HEK293 (cell line): ENCODE data around the gene TCEA2.

Source experiments
- IKZF3 ChIP-seq: fragments of 450-650 bp; IDR thresholded peaks from 2 replicates; pipeline ENCODE4 v1.5.0; 2018; ENCODE audit warnings: missing biosample characterization, mild to moderate bottlenecking, missing genetic modification characterization, moderate library complexity
- KLF1 ChIP-seq: fragments of 450-650 bp; formaldehyde crosslinking; IDR thresholded peaks from 2 replicates; pipeline ENCODE4 v1.5.1; 2016; ENCODE audit warnings: missing biosample characterization, missing genetic modification characterization
- TRIM28 ChIP-seq: IDR thresholded peaks from 2 replicates; pipeline ENCODE4 v1.6.1; 2011; ENCODE audit warnings: low read length, control low read depth, borderline replicate concordance
- ZBTB1 ChIP-seq: fragments of 450-650 bp; formaldehyde crosslinking; IDR thresholded peaks from 2 replicates; pipeline ENCODE4 v1.5.1; 2016; ENCODE audit warnings: missing biosample characterization, missing genetic modification characterization
- ZBTB21 ChIP-seq: fragments of 450-650 bp; formaldehyde crosslinking; IDR thresholded peaks from 2 replicates; pipeline ENCODE4 v1.5.1; 2017; ENCODE audit warnings: missing biosample characterization, missing genetic modification characterization
- ZBTB7A ChIP-seq: fragments of 450-650 bp; formaldehyde crosslinking; IDR thresholded peaks from 2 replicates; pipeline ENCODE4 v1.5.1; 2016; ENCODE audit warnings: low read depth, missing biosample characterization, missing genetic modification characterization
- ZBTB8A ChIP-seq: fragments of 450-650 bp; formaldehyde crosslinking; IDR thresholded peaks from 2 replicates; pipeline ENCODE4 v1.5.1; 2016; ENCODE audit warnings: missing biosample characterization, missing genetic modification characterization
- ZFHX2 ChIP-seq: fragments of 450-650 bp; formaldehyde crosslinking; conservative IDR thresholded peaks from 2 replicates; pipeline ENCODE4 v1.5.1; 2016; ENCODE audit warnings: missing biosample characterization, missing genetic modification characterization
- ZFP3 ChIP-seq: fragments of 450-650 bp; formaldehyde crosslinking; IDR thresholded peaks from 2 replicates; pipeline ENCODE4 v1.5.1; 2016; ENCODE audit warnings: low read depth, missing biosample characterization, missing genetic modification characterization
- ZFP41 ChIP-seq: fragments of 450-650 bp; formaldehyde crosslinking; IDR thresholded peaks from 2 replicates; pipeline ENCODE4 v1.5.1; 2016; ENCODE audit warnings: missing biosample characterization, missing genetic modification characterization, borderline replicate concordance
- ZNF138 ChIP-seq: fragments of 450-650 bp; formaldehyde crosslinking; IDR thresholded peaks from 2 replicates; pipeline ENCODE4 v1.5.1; 2016; ENCODE audit warnings: missing biosample characterization, missing genetic modification characterization, borderline replicate concordance
- ZNF146 ChIP-seq: fragments of 450-650 bp; formaldehyde crosslinking; IDR thresholded peaks from 2 replicates; pipeline ENCODE4 v1.5.1; 2016; ENCODE audit warnings: missing biosample characterization, missing genetic modification characterization
- ZNF19 ChIP-seq: fragments of 450-650 bp; formaldehyde crosslinking; IDR thresholded peaks from 2 replicates; pipeline ENCODE4; 2016; ENCODE audit warnings: missing biosample characterization, missing genetic modification characterization, low read depth
- ZNF2 ChIP-seq: fragments of 450-650 bp; formaldehyde crosslinking; IDR thresholded peaks from 2 replicates; pipeline ENCODE4 v1.5.1; 2016; ENCODE audit warnings: missing biosample characterization, missing genetic modification characterization
- ZNF416 ChIP-seq: fragments of 450-650 bp; formaldehyde crosslinking; IDR thresholded peaks from 2 replicates; pipeline ENCODE4 v1.5.1; 2016; ENCODE audit warnings: missing biosample characterization, missing genetic modification characterization
- ZNF433 ChIP-seq: fragments of 450-650 bp; formaldehyde crosslinking; IDR thresholded peaks from 2 replicates; pipeline ENCODE4 v1.5.1; 2016; ENCODE audit warnings: missing biosample characterization, missing genetic modification characterization, low read depth
- ZNF530 ChIP-seq: fragments of 450-650 bp; formaldehyde crosslinking; IDR thresholded peaks from 2 replicates; pipeline ENCODE4 v1.5.1; 2016; ENCODE audit warnings: low read depth, missing biosample characterization, missing genetic modification characterization
- ZNF600 ChIP-seq: fragments of 450-650 bp; formaldehyde crosslinking; IDR thresholded peaks from 2 replicates; pipeline ENCODE4 v1.5.1; 2016; ENCODE audit warnings: missing biosample characterization, missing genetic modification characterization
- ZNF629 ChIP-seq: fragments of 450-650 bp; formaldehyde crosslinking; IDR thresholded peaks from 2 replicates; pipeline ENCODE4 v1.5.1; 2017; ENCODE audit warnings: missing biosample characterization, missing genetic modification characterization
- ZNF670 ChIP-seq: fragments of 450-650 bp; formaldehyde crosslinking; IDR thresholded peaks from 2 replicates; pipeline ENCODE4 v1.5.1; 2016; ENCODE audit warnings: missing biosample characterization, missing genetic modification characterization, low read depth
- ZNF830 ChIP-seq: fragments of 450-650 bp; IDR thresholded peaks from 2 replicates; pipeline ENCODE4 v1.5.0; 2018; ENCODE audit warnings: missing biosample characterization, missing genetic modification characterization, low read depth, mild to moderate bottlenecking, moderate library complexity
- TF ChIP-seq, protein P1 (sequence below): fragments of 450-650 bp; formaldehyde crosslinking; IDR thresholded peaks from 2 replicates; pipeline ENCODE4 v1.5.1; 2016; ENCODE audit warnings: missing biosample characterization, missing genetic modification characterization
- TF ChIP-seq, protein P2 (sequence below): fragments of 450-650 bp; formaldehyde crosslinking; IDR thresholded peaks from 2 replicates; pipeline ENCODE4 v1.5.1; 2017; ENCODE audit warnings: missing biosample characterization, missing genetic modification characterization
- TF ChIP-seq, protein P3 (sequence below): fragments of 450-650 bp; formaldehyde crosslinking; IDR thresholded peaks from 2 replicates; pipeline ENCODE4 v1.5.1; 2016; ENCODE audit warnings: missing biosample characterization, missing genetic modification characterization
- TF ChIP-seq, protein P4 (sequence below): fragments of 450-650 bp; formaldehyde crosslinking; IDR thresholded peaks from 2 replicates; pipeline ENCODE4 v1.5.1; 2016; ENCODE audit warnings: missing biosample characterization, missing genetic modification characterization
- TF ChIP-seq, protein P5 (sequence below): fragments of 450-650 bp; formaldehyde crosslinking; IDR thresholded peaks from 2 replicates; pipeline ENCODE4 v1.5.1; 2017; ENCODE audit warnings: missing biosample characterization, missing genetic modification characterization
- TF ChIP-seq, protein P6 (sequence below): fragments of 450-650 bp; formaldehyde crosslinking; IDR thresholded peaks from 2 replicates; pipeline ENCODE4 v1.5.1; 2016; ENCODE audit warnings: missing biosample characterization, missing genetic modification characterization
- TF ChIP-seq, protein P7 (sequence below): fragments of 450-650 bp; formaldehyde crosslinking; optimal IDR thresholded peaks from 2 replicates; pipeline ENCODE3; 2016; ENCODE audit warnings: missing biosample characterization, mild to moderate bottlenecking, missing genetic modification characterization

The TCEA2 gene

DNA sequence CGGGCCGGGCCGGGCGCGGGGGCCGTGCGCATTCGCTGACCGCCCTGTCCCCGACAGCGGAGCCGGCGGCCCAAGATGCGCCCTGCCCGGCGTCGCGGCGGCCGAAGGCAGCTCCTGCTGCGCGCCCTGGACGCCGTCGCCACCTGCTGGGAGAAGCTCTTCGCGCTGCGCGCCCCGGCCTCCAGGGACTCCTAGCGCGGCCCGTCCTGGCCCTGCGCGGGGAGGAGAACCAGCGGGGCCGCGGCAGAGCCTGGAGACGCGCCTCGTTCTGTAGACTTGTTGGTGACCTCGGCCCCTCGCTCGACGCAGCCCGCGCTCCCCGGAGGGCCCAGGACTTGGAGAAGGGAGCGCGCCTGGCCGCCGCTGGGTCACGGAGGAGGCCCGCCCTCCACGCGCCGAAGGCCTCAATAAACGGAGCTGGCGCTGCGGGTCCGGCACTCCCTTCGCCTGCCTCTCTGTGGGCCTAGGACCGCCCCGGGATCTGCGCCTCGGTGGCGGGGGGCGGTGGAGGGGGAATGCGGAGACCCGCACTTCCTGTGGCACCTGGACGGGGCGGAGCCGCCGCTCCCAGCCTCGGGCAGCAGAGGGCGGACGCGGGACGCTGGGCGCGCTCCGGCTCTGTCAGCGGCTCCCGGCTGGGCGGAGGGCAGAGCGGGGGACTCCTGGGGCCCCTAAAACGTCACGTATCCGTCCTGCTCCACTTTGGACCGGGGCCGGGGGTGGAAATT lies 24.3 kb upstream of the TCEA2 start (continued):
- no peak for TF ChIP-seq TRIM28
- 0 out of 2 replicates have a peak, but pooled peaks have one; percentile 18 for TF ChIP-seq ZNF629 (tag by site-specific recombination)
- no peak for TF ChIP-seq ZNF416 (tag by site-specific recombination)
- TF ChIP-seq, protein P1, sequence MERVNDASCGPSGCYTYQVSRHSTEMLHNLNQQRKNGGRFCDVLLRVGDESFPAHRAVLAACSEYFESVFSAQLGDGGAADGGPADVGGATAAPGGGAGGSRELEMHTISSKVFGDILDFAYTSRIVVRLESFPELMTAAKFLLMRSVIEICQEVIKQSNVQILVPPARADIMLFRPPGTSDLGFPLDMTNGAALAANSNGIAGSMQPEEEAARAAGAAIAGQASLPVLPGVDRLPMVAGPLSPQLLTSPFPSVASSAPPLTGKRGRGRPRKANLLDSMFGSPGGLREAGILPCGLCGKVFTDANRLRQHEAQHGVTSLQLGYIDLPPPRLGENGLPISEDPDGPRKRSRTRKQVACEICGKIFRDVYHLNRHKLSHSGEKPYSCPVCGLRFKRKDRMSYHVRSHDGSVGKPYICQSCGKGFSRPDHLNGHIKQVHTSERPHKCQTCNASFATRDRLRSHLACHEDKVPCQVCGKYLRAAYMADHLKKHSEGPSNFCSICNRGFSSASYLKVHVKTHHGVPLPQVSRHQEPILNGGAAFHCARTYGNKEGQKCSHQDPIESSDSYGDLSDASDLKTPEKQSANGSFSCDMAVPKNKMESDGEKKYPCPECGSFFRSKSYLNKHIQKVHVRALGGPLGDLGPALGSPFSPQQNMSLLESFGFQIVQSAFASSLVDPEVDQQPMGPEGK (tag by site-specific recombination), result peak; percentile 88
- TF ChIP-seq, protein P2, sequence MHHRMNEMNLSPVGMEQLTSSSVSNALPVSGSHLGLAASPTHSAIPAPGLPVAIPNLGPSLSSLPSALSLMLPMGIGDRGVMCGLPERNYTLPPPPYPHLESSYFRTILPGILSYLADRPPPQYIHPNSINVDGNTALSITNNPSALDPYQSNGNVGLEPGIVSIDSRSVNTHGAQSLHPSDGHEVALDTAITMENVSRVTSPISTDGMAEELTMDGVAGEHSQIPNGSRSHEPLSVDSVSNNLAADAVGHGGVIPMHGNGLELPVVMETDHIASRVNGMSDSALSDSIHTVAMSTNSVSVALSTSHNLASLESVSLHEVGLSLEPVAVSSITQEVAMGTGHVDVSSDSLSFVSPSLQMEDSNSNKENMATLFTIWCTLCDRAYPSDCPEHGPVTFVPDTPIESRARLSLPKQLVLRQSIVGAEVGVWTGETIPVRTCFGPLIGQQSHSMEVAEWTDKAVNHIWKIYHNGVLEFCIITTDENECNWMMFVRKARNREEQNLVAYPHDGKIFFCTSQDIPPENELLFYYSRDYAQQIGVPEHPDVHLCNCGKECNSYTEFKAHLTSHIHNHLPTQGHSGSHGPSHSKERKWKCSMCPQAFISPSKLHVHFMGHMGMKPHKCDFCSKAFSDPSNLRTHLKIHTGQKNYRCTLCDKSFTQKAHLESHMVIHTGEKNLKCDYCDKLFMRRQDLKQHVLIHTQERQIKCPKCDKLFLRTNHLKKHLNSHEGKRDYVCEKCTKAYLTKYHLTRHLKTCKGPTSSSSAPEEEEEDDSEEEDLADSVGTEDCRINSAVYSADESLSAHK (tag by site-specific recombination), result 0 out of 2 replicates have a peak, but pooled peaks have one; percentile 12
- peak; percentile 76; the same call in 1 of the 2 replicates for TF ChIP-seq ZNF2 (tag by site-specific recombination)
- no peak for TF ChIP-seq ZNF530 (tag by site-specific recombination)
- no peak for TF ChIP-seq ZNF138 (tag by site-specific recombination)
- 0 out of 2 replicates have a peak, but pooled peaks have one; percentile 7 for TF ChIP-seq IKZF3 (tag by site-specific recombination)
- no peak for TF ChIP-seq ZFP41
- TF ChIP-seq, protein P3, sequence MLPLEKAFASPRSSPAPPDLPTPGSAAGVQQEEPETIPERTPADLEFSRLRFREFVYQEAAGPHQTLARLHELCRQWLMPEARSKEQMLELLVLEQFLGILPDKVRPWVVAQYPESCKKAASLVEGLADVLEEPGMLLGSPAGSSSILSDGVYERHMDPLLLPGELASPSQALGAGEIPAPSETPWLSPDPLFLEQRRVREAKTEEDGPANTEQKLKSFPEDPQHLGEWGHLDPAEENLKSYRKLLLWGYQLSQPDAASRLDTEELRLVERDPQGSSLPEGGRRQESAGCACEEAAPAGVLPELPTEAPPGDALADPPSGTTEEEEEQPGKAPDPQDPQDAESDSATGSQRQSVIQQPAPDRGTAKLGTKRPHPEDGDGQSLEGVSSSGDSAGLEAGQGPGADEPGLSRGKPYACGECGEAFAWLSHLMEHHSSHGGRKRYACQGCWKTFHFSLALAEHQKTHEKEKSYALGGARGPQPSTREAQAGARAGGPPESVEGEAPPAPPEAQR (tag by site-specific recombination), result no peak
- no peak for TF ChIP-seq ZNF670 (tag by site-specific recombination)
- no peak for TF ChIP-seq ZNF433 (tag by site-specific recombination)
- TF ChIP-seq ZNF146, result no peak
- TF ChIP-seq ZBTB21 (tag by site-specific recombination), result no peak
- TF ChIP-seq ZBTB7A, result peak; percentile 70; the same call in 1 of the 2 replicates
- TF ChIP-seq ZBTB1, result no peak; the same call in 1 of the 2 replicates
- TF ChIP-seq KLF1 (tag by site-specific recombination), result peak; percentile 56; the same call in 1 of the 2 replicates
- TF ChIP-seq, protein P4, sequence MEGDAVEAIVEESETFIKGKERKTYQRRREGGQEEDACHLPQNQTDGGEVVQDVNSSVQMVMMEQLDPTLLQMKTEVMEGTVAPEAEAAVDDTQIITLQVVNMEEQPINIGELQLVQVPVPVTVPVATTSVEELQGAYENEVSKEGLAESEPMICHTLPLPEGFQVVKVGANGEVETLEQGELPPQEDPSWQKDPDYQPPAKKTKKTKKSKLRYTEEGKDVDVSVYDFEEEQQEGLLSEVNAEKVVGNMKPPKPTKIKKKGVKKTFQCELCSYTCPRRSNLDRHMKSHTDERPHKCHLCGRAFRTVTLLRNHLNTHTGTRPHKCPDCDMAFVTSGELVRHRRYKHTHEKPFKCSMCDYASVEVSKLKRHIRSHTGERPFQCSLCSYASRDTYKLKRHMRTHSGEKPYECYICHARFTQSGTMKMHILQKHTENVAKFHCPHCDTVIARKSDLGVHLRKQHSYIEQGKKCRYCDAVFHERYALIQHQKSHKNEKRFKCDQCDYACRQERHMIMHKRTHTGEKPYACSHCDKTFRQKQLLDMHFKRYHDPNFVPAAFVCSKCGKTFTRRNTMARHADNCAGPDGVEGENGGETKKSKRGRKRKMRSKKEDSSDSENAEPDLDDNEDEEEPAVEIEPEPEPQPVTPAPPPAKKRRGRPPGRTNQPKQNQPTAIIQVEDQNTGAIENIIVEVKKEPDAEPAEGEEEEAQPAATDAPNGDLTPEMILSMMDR (tag by site-specific recombination), result peak; percentile 89
- TF ChIP-seq, protein P5, sequence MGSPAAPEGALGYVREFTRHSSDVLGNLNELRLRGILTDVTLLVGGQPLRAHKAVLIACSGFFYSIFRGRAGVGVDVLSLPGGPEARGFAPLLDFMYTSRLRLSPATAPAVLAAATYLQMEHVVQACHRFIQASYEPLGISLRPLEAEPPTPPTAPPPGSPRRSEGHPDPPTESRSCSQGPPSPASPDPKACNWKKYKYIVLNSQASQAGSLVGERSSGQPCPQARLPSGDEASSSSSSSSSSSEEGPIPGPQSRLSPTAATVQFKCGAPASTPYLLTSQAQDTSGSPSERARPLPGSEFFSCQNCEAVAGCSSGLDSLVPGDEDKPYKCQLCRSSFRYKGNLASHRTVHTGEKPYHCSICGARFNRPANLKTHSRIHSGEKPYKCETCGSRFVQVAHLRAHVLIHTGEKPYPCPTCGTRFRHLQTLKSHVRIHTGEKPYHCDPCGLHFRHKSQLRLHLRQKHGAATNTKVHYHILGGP (tag by site-specific recombination), result no peak
- TF ChIP-seq, protein P6, sequence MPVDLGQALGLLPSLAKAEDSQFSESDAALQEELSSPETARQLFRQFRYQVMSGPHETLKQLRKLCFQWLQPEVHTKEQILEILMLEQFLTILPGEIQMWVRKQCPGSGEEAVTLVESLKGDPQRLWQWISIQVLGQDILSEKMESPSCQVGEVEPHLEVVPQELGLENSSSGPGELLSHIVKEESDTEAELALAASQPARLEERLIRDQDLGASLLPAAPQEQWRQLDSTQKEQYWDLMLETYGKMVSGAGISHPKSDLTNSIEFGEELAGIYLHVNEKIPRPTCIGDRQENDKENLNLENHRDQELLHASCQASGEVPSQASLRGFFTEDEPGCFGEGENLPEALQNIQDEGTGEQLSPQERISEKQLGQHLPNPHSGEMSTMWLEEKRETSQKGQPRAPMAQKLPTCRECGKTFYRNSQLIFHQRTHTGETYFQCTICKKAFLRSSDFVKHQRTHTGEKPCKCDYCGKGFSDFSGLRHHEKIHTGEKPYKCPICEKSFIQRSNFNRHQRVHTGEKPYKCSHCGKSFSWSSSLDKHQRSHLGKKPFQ (tag by site-specific recombination), result no peak
- peak; percentile 76 for TF ChIP-seq ZBTB8A (tag by site-specific recombination)
- no peak for TF ChIP-seq ZNF19 (tag by site-specific recombination)
- TF ChIP-seq, protein P7, sequence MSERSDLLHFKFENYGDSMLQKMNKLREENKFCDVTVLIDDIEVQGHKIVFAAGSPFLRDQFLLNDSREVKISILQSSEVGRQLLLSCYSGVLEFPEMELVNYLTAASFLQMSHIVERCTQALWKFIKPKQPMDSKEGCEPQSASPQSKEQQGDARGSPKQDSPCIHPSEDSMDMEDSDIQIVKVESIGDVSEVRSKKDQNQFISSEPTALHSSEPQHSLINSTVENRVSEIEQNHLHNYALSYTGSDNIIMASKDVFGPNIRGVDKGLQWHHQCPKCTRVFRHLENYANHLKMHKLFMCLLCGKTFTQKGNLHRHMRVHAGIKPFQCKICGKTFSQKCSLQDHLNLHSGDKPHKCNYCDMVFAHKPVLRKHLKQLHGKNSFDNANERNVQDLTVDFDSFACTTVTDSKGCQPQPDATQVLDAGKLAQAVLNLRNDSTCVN (tag by site-specific recombination), result peak; percentile 99
- no peak for TF ChIP-seq ZNF830 (tag by site-specific recombination)
- TF ChIP-seq ZNF600 (tag by site-specific recombination), result peak; percentile 59; the same call in 1 of the 2 replicates
- TF ChIP-seq ZFHX2 (tag by site-specific recombination), result no peak; the same call in 1 of the 2 replicates
- TF ChIP-seq ZFP3, result no peak
